Gastroesophageal sphincter (tissue), 4 donors: Measurements from ENCODE around the gene DCUN1D5. TPM values are rescaled to one million over a fixed set of nuclear protein-coding genes. Genes with fewer than 3 reads are reported as not detected.

Experiments used
- ATAC-seq: fragments of 150-250 bp; one replicate; pipeline ENCODE4 v1.9.1; 2016; ENCODE audit warnings: mild to moderate bottlenecking, moderate library complexity
- H3K27ac ChIP-seq, 4 donors: fragments of 200-600 bp; sonication (generic) in 3 of 4; 1 replicate in 3 of 4; 2 replicates in 1 of 4; pipeline ENCODE4 v1.5.1; 2016 to 2019
- H3K27me3 ChIP-seq: fragments of 200-600 bp; sonication (generic); one replicate; pipeline ENCODE4 v1.5.1; 2019
- H3K36me3 ChIP-seq, 2 donors: fragments of 200-600 bp; sonication (generic); one replicate each; pipeline ENCODE4 v1.5.1; 2019; ENCODE audit warnings: control low read depth in 1 of 2
- H3K4me1 ChIP-seq, 3 donors: fragments of 200-600 bp; sonication (generic); 1 replicate in 2 of 3; 2 replicates in 1 of 3; pipeline ENCODE4 v1.5.1; 2016 to 2019; ENCODE audit warnings: control low read depth in 2 of 3
- H3K4me3 ChIP-seq, 2 donors: fragments of 200-600 bp; sonication (generic); one replicate each; pipeline ENCODE4 v1.5.1; 2019; ENCODE audit warnings: mild to moderate bottlenecking in 1 of 2, moderate library complexity in 1 of 2
- H3K9me3 ChIP-seq, 3 donors: fragments of 200-600 bp; sonication (generic); one replicate each; pipeline ENCODE4 v1.5.1; 2017 to 2019; ENCODE audit warnings: control low read depth in 2 of 3
- CTCF ChIP-seq, 4 experiments: fragments of 200-600 bp in 2 of 4; fragments of 450-650 bp in 2 of 4; sonication (generic) in 1 of 4; IDR thresholded peaks; one replicate each; pipeline ENCODE4 v1.5.1; 2017 to 2019; ENCODE audit warnings: antibody characterized with exemption in 4 of 4, mild to moderate bottlenecking in 2 of 4, moderate library complexity in 2 of 4
- EP300 ChIP-seq: sonication (generic); formaldehyde crosslinking; IDR thresholded peaks from one replicate; pipeline ENCODE4 v1.6.1; 2017; ENCODE audit warnings: antibody characterized with exemption, mild to moderate bottlenecking
- POLR2A ChIP-seq, 2 donors: fragments of 450-650 bp; IDR thresholded peaks; one replicate each; pipeline ENCODE4 v1.6.1; 2017; ENCODE audit warnings: antibody characterized with exemption in 2 of 2, mild to moderate bottlenecking in 2 of 2, moderate library complexity in 1 of 2
- POLR2AphosphoS5 ChIP-seq: sonication (generic); formaldehyde crosslinking; IDR thresholded peaks from one replicate; pipeline ENCODE4 v1.6.1; 2017; ENCODE audit warnings: antibody characterized with exemption
- WGBS, 2 donors: methylation state at CpG; one replicate each; pipeline ENCODE4 v1.1.5; 2018; ENCODE audit warnings: low coverage in 1 of 2; 5-methylcytosine and 5-hydroxymethylcytosine counted together
- total RNA-seq, 4 donors: library from RNA; depleted of rRNA; stranded (reverse); fragments of >200 nt; gene quantifications; one replicate each; pipeline ENCODE4 v1.1.0, GENCODE V29; 2016

The DCUN1D5 gene
- total RNA-seq, 4 donors from 2014 or later: 32.6 to 45.8 (median 42.1) TPM

- Histone ChIP-seq H3K4me3 (no peak overlapping the region), H3K4me1 (no peaks in the 10 kb centered on the region)
- WGBS, 2 donors: 76 to 88% methylated on average over 1 of the region's 1 CpG
These were observed 24.8 kb downstream of the DCUN1D5 start for GRCh38 chr11:103067118-103067517.

GRCh38 chr11:103061656-103062055 is 30.3 kb downstream of the DCUN1D5 start:
- TF ChIP-seq POLR2AphosphoS5 (no peak), CTCF (IDR thresholded peaks at IDR 0.05) (no peak), EP300 (no peak), POLR2A (IDR thresholded peaks at IDR 0.05) (no peak)
- peaks cover 0 to 66% of the 10 kb centered on the region in 2 donors for H3K36me3 ChIP-seq
- H3K9me3 ChIP-seq: no peaks in the 10 kb centered on the region
- no peak for ATAC-seq
- H3K27me3 ChIP-seq: no peaks in the 10 kb centered on the region
- no peaks in the 10 kb centered on the region for H3K4me1 ChIP-seq
- 83 to 100% methylated on average over 1 of the region's 1 CpG for WGBS, 2 donors
- no peak overlapping the region for H3K27ac ChIP-seq
- no peak overlapping the region for H3K4me3 ChIP-seq

More at GRCh38 chr11:103067118-103067517, 24.8 kb downstream of the DCUN1D5 start:
- TF ChIP-seq EP300 (no peak), POLR2A (IDR thresholded peaks at IDR 0.05) (no peak), CTCF (IDR thresholded peaks at IDR 0.05) (no peak), POLR2AphosphoS5 (no peak)
- Histone ChIP-seq H3K27ac (no peak overlapping the region), H3K27me3 (no peaks in the 10 kb centered on the region), H3K9me3 (no peaks in the 10 kb centered on the region), H3K36me3 (peaks cover 0 to 38% of the 10 kb centered on the region in 2 donors)
- ATAC-seq: no peak

GRCh38 chr11:103055221-103055890 is 36.6 kb downstream of the DCUN1D5 start:
- WGBS, 2 donors: 32 to 38% methylated on average over 3 of the region's 3 CpGs

GRCh38 chr11:103053997-103054396 is 38.0 kb downstream of the DCUN1D5 start:
- Histone ChIP-seq H3K27me3 (no peaks in the 10 kb centered on the region), H3K9me3 (no peaks in the 10 kb centered on the region), H3K27ac (no peak overlapping the region), H3K36me3 (peaks cover 0 to 6% of the 10 kb centered on the region in 2 donors), H3K4me1 (no peaks in the 10 kb centered on the region), H3K4me3 (no peak overlapping the region)
- no peak for ATAC-seq
- no peak for TF ChIP-seq POLR2A (IDR thresholded peaks at IDR 0.05)
- TF ChIP-seq POLR2AphosphoS5: no peak
- no peak for TF ChIP-seq CTCF (IDR thresholded peaks at IDR 0.05)
- no peak for TF ChIP-seq EP300
- WGBS, 2 donors: 82 to 90% methylated on average over 3 of the region's 3 CpGs

More at GRCh38 chr11:103055221-103055890, 36.6 kb downstream of the DCUN1D5 start:
- no peak overlapping the region for H3K4me3 ChIP-seq
- H3K4me1 ChIP-seq: no peaks in the 10 kb centered on the region
- peaks cover 0 to 11% of the 10 kb centered on the region in 2 donors for H3K36me3 ChIP-seq
- TF ChIP-seq POLR2A (IDR thresholded peaks at IDR 0.05) (no peak), CTCF (IDR thresholded peaks at IDR 0.05) (peak; percentile 20 to 56 (median 46))
- no peaks in the 10 kb centered on the region for H3K27me3 ChIP-seq
- ATAC-seq: no peak
- H3K9me3 ChIP-seq: no peaks in the 10 kb centered on the region
- no peak overlapping the region for H3K27ac ChIP-seq

GRCh38 chr11:103051981-103052380 is 40.0 kb downstream of the DCUN1D5 start:
- Histone ChIP-seq H3K4me3 (no peak overlapping the region), H3K9me3 (no peaks in the 10 kb centered on the region), H3K27me3 (no peaks in the 10 kb centered on the region), H3K4me1 (no peaks in the 10 kb centered on the region), H3K27ac (no peak overlapping the region), H3K36me3 (no peaks in the 10 kb centered on the region)
- no peak for ATAC-seq
- TF ChIP-seq POLR2A (IDR thresholded peaks at IDR 0.05): no peak
- no peak for TF ChIP-seq CTCF (IDR thresholded peaks at IDR 0.05)
- no peak for TF ChIP-seq EP300
- TF ChIP-seq POLR2AphosphoS5: no peak
- 67 to 73% methylated on average over 2 to 4 of the region's 4 CpGs for WGBS, 2 donors
